Prostate gland (tissue), 2 donors: ENCODE data around the gene TGFB2. TPM values are rescaled to one million over a fixed set of nuclear protein-coding genes. Genes with fewer than 3 reads are reported as not detected.

Source experiments
- DNase-seq: peaks from one replicate; pipeline ENCODE4 v3.0.0-alpha.2; 2019; ENCODE audit warnings: low spot score
- H3K27ac ChIP-seq, 2 donors: fragments of 200-600 bp; sonication (generic); 2 replicates each; pipeline ENCODE4 v1.5.1; 2017 to 2019
- H3K27me3 ChIP-seq: fragments of 200-600 bp; sonication (generic); replicated peaks from 2 replicates; pipeline ENCODE4 v1.5.1; 2019; ENCODE audit not compliant: insufficient read depth
- H3K36me3 ChIP-seq, 2 donors: fragments of 200-600 bp; sonication (generic); 1 replicate in 1 of 2; 2 replicates in 1 of 2; pipeline versions ENCODE4 v1.5.1 to v1.8.1; 2017 to 2019
- H3K4me1 ChIP-seq: fragments of 200-600 bp; sonication (generic); replicated peaks from 2 replicates; pipeline ENCODE4 v1.5.1; 2019
- H3K4me3 ChIP-seq, 2 donors: fragments of 200-600 bp; sonication (generic); 2 replicates each; pipeline ENCODE4 v1.5.1; 2017 to 2019
- H3K9me3 ChIP-seq: fragments of 200-600 bp; sonication (generic); 2 replicates; pipeline ENCODE4 v1.5.1; 2017
- CTCF ChIP-seq, 4 experiments: fragments of 200-600 bp in 2 of 4; fragments of 450-650 bp in 2 of 4; sonication (generic) in 2 of 4; IDR thresholded peaks; 1 replicate in 3 of 4; 2 replicates in 1 of 4; pipeline ENCODE4 v1.5.1; 2016 to 2019; ENCODE audit warnings: antibody characterized with exemption in 4 of 4, mild to moderate bottlenecking in 2 of 4, moderate library complexity in 2 of 4
- POLR2A ChIP-seq: fragments of 450-650 bp; IDR thresholded peaks from one replicate; pipeline ENCODE4 v1.6.1; 2016; ENCODE audit warnings: antibody characterized with exemption, mild to moderate bottlenecking
- POLR2AphosphoS5 ChIP-seq: sonication (generic); formaldehyde crosslinking; IDR thresholded peaks from one replicate; pipeline ENCODE4 v1.6.1; 2017; ENCODE audit warnings: antibody characterized with exemption
- WGBS: methylation state at CpG from one replicate; pipeline ENCODE4 v1.1.5; 2018; 5-methylcytosine and 5-hydroxymethylcytosine counted together
- intact Hi-C: fragments of 100-400 bp; cut with DNase I; formaldehyde crosslinking; loops from one replicate; pipeline ENCODE4 v1.14.2; 2022
- total RNA-seq, 2 donors: library from RNA; depleted of rRNA; stranded (reverse); fragments of >200 nt; gene quantifications; one replicate each; pipeline ENCODE4 v1.1.0, GENCODE V29; 2016

The TGFB2 gene
- total RNA-seq, 2 donors from 2014 or later = 7.8 to 9.6 TPM

GRCh38 chr1:218350801-218351266 is 5.7 kb downstream of the TGFB2 start:
- intact Hi-C loops = loop anchor here (10.0 kb wide), 1 partner anchor 534 kb away; no protein-coding TSS in a partner anchor

GRCh38 chr1:218351391-218352074 is 6.4 kb downstream of the TGFB2 start:
- H3K9me3 ChIP-seq = no peaks in the 10 kb centered on the region
- 27% methylated on average over 10 of the region's 10 CpGs for WGBS
- no peaks in the 10 kb centered on the region for H3K36me3 ChIP-seq
- intact Hi-C loops = loop anchor here (10.0 kb wide), 1 partner anchor 533 kb away; no protein-coding TSS in a partner anchor
- peak overlapping the region; percentile 35 to 50 for H3K27ac ChIP-seq
- no peaks in the 10 kb centered on the region for H3K4me1 ChIP-seq
- TF ChIP-seq POLR2AphosphoS5 (no peak), CTCF (IDR thresholded peaks at IDR 0.05) (no peak)
- H3K27me3 ChIP-seq = no peaks in the 10 kb centered on the region
- peak overlapping the region in 1 of 2 donors; percentile 12 for H3K4me3 ChIP-seq
- no peak for DNase-seq

More at GRCh38 chr1:218350801-218351266, 5.7 kb downstream of the TGFB2 start:
- Histone ChIP-seq H3K9me3 (no peaks in the 10 kb centered on the region), H3K36me3 (no peaks in the 10 kb centered on the region), H3K27me3 (no peaks in the 10 kb centered on the region), H3K4me3 (peak overlapping the region in 1 of 2 donors; percentile 12), H3K4me1 (no peaks in the 10 kb centered on the region), H3K27ac (peak overlapping the region; percentile 35 to 50)
- DNase-seq = no peak
- TF ChIP-seq POLR2AphosphoS5 (no peak), POLR2A (no peak), CTCF (IDR thresholded peaks at IDR 0.05) (no peak)
- WGBS = 21% methylated on average over 2 of the region's 2 CpGs

- intact Hi-C loops = loop anchor here (10.0 kb wide), 1 partner anchor 533 kb away; no protein-coding TSS in a partner anchor
- TF ChIP-seq POLR2A = no peak
- TF ChIP-seq POLR2AphosphoS5 = no peak
- no peak for TF ChIP-seq CTCF (IDR thresholded peaks at IDR 0.05)
- H3K4me3 ChIP-seq = no peak overlapping the region
- H3K27me3 ChIP-seq = no peaks in the 10 kb centered on the region
- WGBS = 89% methylated on average over 8 of the region's 8 CpGs
- H3K36me3 ChIP-seq = no peaks in the 10 kb centered on the region
- no peaks in the 10 kb centered on the region for H3K4me1 ChIP-seq
- H3K9me3 ChIP-seq = no peaks in the 10 kb centered on the region
- DNase-seq = no peak
- H3K27ac ChIP-seq = peak overlapping the region; percentile 35 to 50
Measured at GRCh38 chr1:218352075-218352438, 6.9 kb downstream of the TGFB2 start.

- Histone ChIP-seq H3K36me3 (no peaks in the 10 kb centered on the region), H3K9me3 (no peaks in the 10 kb centered on the region), H3K4me3 (no peak overlapping the region), H3K27ac (no peak overlapping the region), H3K27me3 (no peaks in the 10 kb centered on the region), H3K4me1 (no peaks in the 10 kb centered on the region)
- WGBS = 97% methylated on average over 4 of the region's 4 CpGs
- intact Hi-C loops = loop anchor here (10.0 kb wide), 1 partner anchor 531 kb away; no protein-coding TSS in a partner anchor
- TF ChIP-seq CTCF (IDR thresholded peaks at IDR 0.05) (no peak), POLR2AphosphoS5 (no peak), POLR2A (no peak)
- no peak for DNase-seq
Measured at GRCh38 chr1:218353656-218354055, 8.5 kb downstream of the TGFB2 start.

- intact Hi-C loops = loop anchor here (10.0 kb wide), 1 partner anchor 530 kb away; no protein-coding TSS in a partner anchor
- no peaks in the 10 kb centered on the region for H3K4me1 ChIP-seq
- TF ChIP-seq POLR2AphosphoS5 = no peak
- TF ChIP-seq CTCF (IDR thresholded peaks at IDR 0.05) = no peak
- TF ChIP-seq POLR2A = no peak
Measured at GRCh38 chr1:218355278-218355677, 10.1 kb downstream of the TGFB2 start.

More at GRCh38 chr1:218355278-218355677, 10.1 kb downstream of the TGFB2 start:
- WGBS = 34% methylated on average over 4 of the region's 4 CpGs
- no peak overlapping the region for H3K4me3 ChIP-seq
- H3K36me3 ChIP-seq = no peaks in the 10 kb centered on the region
- H3K27ac ChIP-seq = no peak overlapping the region
- no peaks in the 10 kb centered on the region for H3K9me3 ChIP-seq
- DNase-seq = no peak
- H3K27me3 ChIP-seq = no peaks in the 10 kb centered on the region
